ENCODE results near the gene UBE2L5.

GRCh38 chr13:30437177-30437576, 14.9 kb downstream of the UBE2L5 start:
- no peak for TF ChIP-seq CTCF (IDR thresholded peaks at IDR 0.05)
- TF ChIP-seq POLR2A (IDR thresholded peaks at IDR 0.05) = no peak
